SK-N-MC (cell line): ENCODE data around the gene HUNK.
"Not testable (repeated sequence)": the region's sequence is repeated elsewhere in the genome, so short reads cannot be mapped to it uniquely, and the experiment has no call there.

Experiments
- DNase-seq: peaks from one replicate; pipeline ENCODE4 v3.0.0-alpha.2; 2011; ENCODE audit warnings: low read depth, low spot score
- H3K27ac ChIP-seq: fragments of 200-600 bp; sonication (generic); 2 replicates; pipeline ENCODE4 v1.5.1; 2016; ENCODE audit warnings: mixed run types
- H3K36me3 ChIP-seq: fragments of 200-600 bp; sonication (generic); 2 replicates; pipeline ENCODE4 v1.6.1; 2017; ENCODE audit warnings: antibody characterized with exemption, low read length, mixed read lengths; ENCODE audit not compliant: insufficient read depth
- H3K4me3 ChIP-seq: fragments of 200-600 bp; sonication (generic); 2 replicates; pipeline ENCODE4 v1.5.1; 2016
- H3K9ac ChIP-seq: fragments of 200-600 bp; sonication (generic); 2 replicates; pipeline ENCODE4 v1.8.0; 2017; ENCODE audit warnings: mixed run types, mixed read lengths; ENCODE audit not compliant: insufficient read length
- H3K9me3 ChIP-seq: fragments of 200-600 bp; sonication (generic); 2 replicates; pipeline ENCODE4 v1.6.1; 2017; ENCODE audit warnings: low read depth, mild to moderate bottlenecking, antibody characterized with exemption, low read length, moderate library complexity, mixed read lengths
- EZH2 ChIP-seq: fragments of 200-600 bp; sonication (generic); IDR thresholded peaks from one replicate; pipeline ENCODE4 v1.6.1; 2017; ENCODE audit warnings: antibody characterized with exemption
- FOXP2 ChIP-seq: optimal IDR thresholded peaks from 2 replicates; pipeline ENCODE3; 2011; ENCODE audit warnings: mild to moderate bottlenecking, moderate library complexity; ENCODE audit not compliant: insufficient read depth; ENCODE audit errors: extremely low read length, control extremely low read depth
- POLR2AphosphoS5 ChIP-seq: IDR thresholded peaks from 2 replicates; pipeline ENCODE4 v1.6.1; 2012; ENCODE audit warnings: mild to moderate bottlenecking, low read depth, low read length, borderline replicate concordance

Gene HUNK

DNA sequence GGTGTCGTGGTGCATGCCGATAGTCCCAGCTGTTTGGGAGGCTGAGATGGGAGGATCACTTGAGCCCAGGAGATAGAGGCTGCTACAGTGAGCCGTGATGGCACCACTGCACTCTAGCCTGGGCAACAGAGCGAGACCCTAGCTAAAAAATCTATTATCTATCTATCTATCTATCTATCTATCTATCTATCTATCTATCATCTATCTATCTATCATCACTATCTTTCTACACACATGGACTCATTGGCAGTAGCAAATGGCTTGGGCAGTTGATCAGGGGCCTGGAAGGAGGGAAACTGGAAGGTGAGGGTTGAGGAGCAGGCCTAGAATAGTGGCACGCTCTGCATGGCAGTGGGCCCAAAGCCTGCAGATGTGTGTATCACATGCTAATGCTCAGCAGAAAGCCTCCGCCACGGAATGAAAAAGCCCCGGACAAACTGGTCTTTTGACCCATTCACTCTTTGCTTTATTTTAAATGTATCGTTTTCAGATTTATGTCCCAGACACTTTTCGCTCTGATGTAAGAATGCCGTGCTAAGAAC lies 7.3 kb upstream of the HUNK start:
- DNase-seq: no peak
- TF ChIP-seq POLR2AphosphoS5 (no peak), EZH2 (no peak), FOXP2 (no peak)
- Histone ChIP-seq H3K36me3 (no peaks in the 10 kb centered on the region), H3K4me3 (no peak overlapping the region), H3K9ac (no peak overlapping the region), H3K27ac (no peak overlapping the region), H3K9me3 (no peaks in the 10 kb centered on the region)

- no peak overlapping the region for H3K4me3 ChIP-seq
- no peak overlapping the region for H3K9ac ChIP-seq
- H3K9me3 ChIP-seq: no peaks in the 10 kb centered on the region
- TF ChIP-seq EZH2: no peak
- TF ChIP-seq FOXP2: no peak
- no peak for TF ChIP-seq POLR2AphosphoS5
- H3K36me3 ChIP-seq: no peaks in the 10 kb centered on the region
- no peak overlapping the region for H3K27ac ChIP-seq
- DNase-seq: no peak
Observed at GRCh38 chr21:31866077-31866511, 6.7 kb upstream of the HUNK start.

GRCh38 chr21:31869750-31870149 lies 3.1 kb upstream of the HUNK start:
- no peak overlapping the region for H3K27ac ChIP-seq
- H3K9ac ChIP-seq: no peak overlapping the region
- H3K4me3 ChIP-seq: no peak overlapping the region
- H3K36me3 ChIP-seq: no peaks in the 10 kb centered on the region
- DNase-seq: no peak
- no peaks in the 10 kb centered on the region for H3K9me3 ChIP-seq
- TF ChIP-seq FOXP2 (no peak), EZH2 (no peak), POLR2AphosphoS5 (no peak)

GRCh38 chr21:31870472-31871193 lies 2.2 kb upstream of the HUNK start:
- H3K27ac ChIP-seq: no peak overlapping the region
- H3K9ac ChIP-seq: no peak overlapping the region
- no peak overlapping the region for H3K4me3 ChIP-seq
- TF ChIP-seq EZH2: no peak
- no peak for TF ChIP-seq FOXP2
- no peak for TF ChIP-seq POLR2AphosphoS5
- no peaks in the 10 kb centered on the region for H3K9me3 ChIP-seq
- H3K36me3 ChIP-seq: no peaks in the 10 kb centered on the region
- DNase-seq: no peak

GRCh38 chr21:31871371-31871770 lies 1.4 kb upstream of the HUNK start:
- H3K27ac ChIP-seq, H3K4me3 ChIP-seq, H3K9ac ChIP-seq, H3K9me3 ChIP-seq, DNase-seq, H3K36me3 ChIP-seq: not testable (repeated sequence)

GRCh38 chr21:31872072-31872451 lies 758 bp upstream of the HUNK start:
- H3K36me3 ChIP-seq: no peaks in the 10 kb centered on the region
- no peak for TF ChIP-seq FOXP2
- no peak for TF ChIP-seq EZH2
- no peak for TF ChIP-seq POLR2AphosphoS5
- no peak overlapping the region for H3K9ac ChIP-seq
- no peak overlapping the region for H3K4me3 ChIP-seq
- no peak overlapping the region for H3K27ac ChIP-seq
- no peak for DNase-seq
- H3K9me3 ChIP-seq: no peaks in the 10 kb centered on the region

DNA sequence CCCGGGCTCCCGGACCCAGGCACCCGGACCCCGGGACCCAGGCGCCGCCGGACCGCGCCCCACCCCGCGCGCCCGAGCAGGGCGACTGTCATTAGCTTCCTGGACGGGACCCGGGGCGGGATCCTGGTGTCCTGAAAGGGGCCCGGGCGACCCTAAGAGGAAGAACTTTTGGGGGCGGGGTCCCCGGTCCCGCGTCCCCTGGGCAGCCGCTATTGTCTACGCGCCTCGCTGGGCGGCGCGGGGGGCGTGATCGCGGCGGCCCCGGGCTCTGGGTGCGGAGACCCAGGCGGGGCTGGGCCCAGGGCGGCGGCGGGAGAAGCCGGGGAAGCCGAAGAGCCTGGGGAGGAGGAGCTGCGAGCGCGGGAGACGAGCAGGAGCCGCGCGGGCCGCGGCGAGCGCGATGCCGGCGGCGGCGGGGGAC lies 465 bp downstream of the HUNK start:
- Histone ChIP-seq H3K9me3 (no peaks in the 10 kb centered on the region), H3K27ac (no peak overlapping the region), H3K4me3 (peak overlapping the region; percentile 65)

DNA sequence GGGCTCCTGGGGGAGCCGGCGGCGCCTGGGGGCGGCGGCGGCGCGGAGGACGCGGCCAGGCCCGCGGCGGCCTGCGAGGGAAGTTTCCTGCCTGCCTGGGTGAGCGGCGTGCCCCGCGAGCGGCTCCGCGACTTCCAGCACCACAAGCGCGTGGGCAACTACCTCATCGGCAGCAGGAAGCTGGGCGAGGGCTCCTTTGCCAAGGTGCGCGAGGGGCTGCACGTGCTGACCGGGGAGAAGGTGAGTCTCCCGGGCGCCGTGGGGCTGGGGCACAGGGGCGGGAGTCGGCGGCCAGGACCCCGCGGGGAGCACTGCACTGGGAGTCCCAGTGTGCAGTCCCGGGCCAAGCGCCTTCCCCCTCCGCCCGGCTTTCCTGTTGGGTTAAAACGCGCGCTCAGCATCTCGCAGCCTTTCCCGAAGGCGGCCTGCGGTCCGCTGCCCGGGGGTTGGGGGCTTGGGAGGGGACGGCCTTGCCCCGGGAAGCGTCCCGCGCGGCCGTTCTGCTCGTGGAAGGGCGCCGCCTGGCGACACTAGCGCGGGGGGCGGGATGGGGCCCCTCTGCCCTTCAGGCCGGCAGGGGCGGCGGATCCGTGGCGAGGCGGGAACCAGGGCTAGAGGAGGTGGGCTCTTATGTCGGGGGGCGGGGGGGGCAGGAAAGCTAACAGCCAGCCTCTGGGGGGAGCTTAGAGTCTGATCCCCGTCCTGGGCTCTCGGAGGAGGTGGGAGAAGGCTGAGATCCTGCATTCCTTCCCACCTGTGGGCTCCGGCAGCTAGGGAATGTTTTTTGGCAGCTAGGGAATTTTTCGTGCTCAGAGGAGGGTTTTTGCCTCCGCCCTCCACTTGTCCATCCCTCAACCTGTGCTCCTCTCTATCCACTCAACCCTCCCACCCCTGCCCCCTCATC lies 1.1 kb downstream of the HUNK start:
- no peak for TF ChIP-seq FOXP2
- H3K27ac ChIP-seq: no peak overlapping the region
- no peak overlapping the region for H3K9ac ChIP-seq
- no peaks in the 10 kb centered on the region for H3K9me3 ChIP-seq
- peak overlapping the region; percentile 64 for H3K4me3 ChIP-seq
- DNase-seq: no peak
- no peaks in the 10 kb centered on the region for H3K36me3 ChIP-seq

More for the DNA sequence above, 465 bp downstream of the HUNK start:
- TF ChIP-seq EZH2: no peak
- Histone ChIP-seq H3K9ac (no peak overlapping the region), H3K36me3 (no peaks in the 10 kb centered on the region)
- DNase-seq: no peak

- no peaks in the 10 kb centered on the region for H3K9me3 ChIP-seq
- H3K36me3 ChIP-seq: no peaks in the 10 kb centered on the region
- no peak overlapping the region for H3K27ac ChIP-seq
- H3K9ac ChIP-seq: no peak overlapping the region
- TF ChIP-seq EZH2 (no peak), FOXP2 (no peak), POLR2AphosphoS5 (no peak)
- no peak overlapping the region for H3K4me3 ChIP-seq
- DNase-seq: no peak
Observed at GRCh38 chr21:31874812-31875212, 2.0 kb downstream of the HUNK start.
